SK-N-SH (cell line): ENCODE data around the gene FMN2. TPM values are rescaled to one million over a fixed set of nuclear protein-coding genes. Genes with fewer than 3 reads are reported as not detected.

Experiments
- CHD2 ChIP-seq: fragments of 150-350 bp; IDR thresholded peaks from 2 replicates; pipeline ENCODE4 v1.6.1; 2018; ENCODE audit warnings: low read length; ENCODE audit not compliant: partially characterized antibody
- CTCF ChIP-seq: fragments of 200-600 bp; sonication (generic); IDR thresholded peaks from 2 replicates; pipeline ENCODE4 v1.6.1; 2017; ENCODE audit warnings: antibody characterized with exemption, mild to moderate bottlenecking, moderate library complexity
- EZH2phosphoT487 ChIP-seq: fragments of 200-600 bp; sonication (generic); IDR thresholded peaks from 2 replicates; pipeline ENCODE4 v1.6.1; 2017; ENCODE audit warnings: low read depth, mixed run types, mild to moderate bottlenecking, antibody characterized with exemption, moderate library complexity, borderline replicate concordance
- FOXJ3 ChIP-seq: sonication (generic); formaldehyde crosslinking; IDR thresholded peaks from 2 replicates; pipeline ENCODE4 v1.5.1; 2020; ENCODE audit warnings: mild to moderate bottlenecking, missing genetic modification reagents
- MAX ChIP-seq: IDR thresholded peaks from 2 replicates; pipeline ENCODE4 v1.4.0; 2012; ENCODE audit warnings: low read depth
- MEF2A ChIP-seq: IDR thresholded peaks from 2 replicates; pipeline ENCODE4 v1.4.0; 2012; ENCODE audit warnings: low read depth, borderline replicate concordance
- MXI1 ChIP-seq: IDR thresholded peaks from 2 replicates; pipeline ENCODE4 v1.6.1; 2012; ENCODE audit warnings: mild to moderate bottlenecking, low read depth, low read length, improper control_type of control experiment
- NFIC ChIP-seq: IDR thresholded peaks from 2 replicates; pipeline ENCODE4 v1.4.0; 2012; ENCODE audit warnings: borderline replicate concordance
- NRF1 ChIP-seq: IDR thresholded peaks from 2 replicates; pipeline ENCODE4 v1.6.1; 2012; ENCODE audit warnings: low read depth, mild to moderate bottlenecking, low read length
- REST ChIP-seq: IDR thresholded peaks from 2 replicates; pipeline ENCODE4 v1.6.1; 2012; ENCODE audit warnings: mild to moderate bottlenecking, low read depth, low read length, moderate library complexity
- RXRA ChIP-seq: IDR thresholded peaks from 2 replicates; pipeline ENCODE4 v1.4.0; 2012; ENCODE audit warnings: low read depth, mild to moderate bottlenecking, borderline replicate concordance
- SIN3A ChIP-seq: IDR thresholded peaks from 2 replicates; pipeline ENCODE4 v1.6.1; 2012; ENCODE audit warnings: low read depth, mild to moderate bottlenecking, low read length, moderate library complexity, borderline replicate concordance
- SMC3 ChIP-seq: IDR thresholded peaks from 2 replicates; pipeline ENCODE4 v1.6.1; 2012; ENCODE audit warnings: low read depth, low read length, improper control_type of control experiment
- USF1 ChIP-seq: IDR thresholded peaks from 2 replicates; pipeline ENCODE4 v1.4.0; 2012; ENCODE audit warnings: low read depth, borderline replicate concordance
- USF2 ChIP-seq: fragments of 150-350 bp; IDR thresholded peaks from 2 replicates; pipeline ENCODE4 v1.6.1; 2017; ENCODE audit warnings: antibody characterized with exemption, low read length, low read depth, borderline replicate concordance
- ZBTB33 ChIP-seq: IDR thresholded peaks from 2 replicates; pipeline ENCODE4 v1.4.0; 2012; ENCODE audit warnings: low read depth, borderline replicate concordance
- polyA plus RNA-seq, 3 experiments: library from polyadenylated mRNA; depleted of rRNA; stranded (reverse); fragments of >200 nt; gene quantifications; 2 replicates each; pipeline ENCODE4 v1.2.3, GENCODE V29; 2012

The FMN2 gene
- polyA plus RNA-seq, 1 of the 3 experiments (the other 2 are of a cell fraction) = 7.2 TPM

DNA sequence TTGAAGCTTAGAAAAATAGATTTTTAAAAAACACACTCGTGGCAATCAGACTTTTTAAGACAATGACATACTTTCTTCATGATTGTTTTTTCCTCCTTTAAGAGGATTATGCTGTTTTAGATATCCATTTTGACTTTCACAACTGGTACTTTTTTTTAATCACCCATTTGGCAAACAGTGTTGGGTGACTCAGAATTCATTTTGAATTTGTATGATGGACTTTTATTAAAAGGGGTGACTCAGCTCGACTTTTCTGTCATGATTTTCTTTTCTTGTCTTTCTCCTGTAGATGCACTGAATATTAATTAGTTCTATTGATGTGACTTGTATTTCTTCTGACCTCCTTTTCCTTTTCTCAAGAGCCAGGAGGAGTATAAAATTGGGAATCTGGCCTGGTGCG is 44.7 kb downstream of the FMN2 start (continued):
- TF ChIP-seq SIN3A (no peak), RXRA (no peak), CTCF (no peak), USF1 (no peak), SMC3 (no peak), CHD2 (no peak), EZH2phosphoT487 (no peak), NFIC (peak; percentile 62; the same call in 1 of the 2 replicates), MAX (no peak), MEF2A (no peak), ZBTB33 (no peak), MXI1 (no peak), FOXJ3 (no peak), NRF1 (no peak), REST (no peak), USF2 (no peak)
